NCI-H460 (cell line): ENCODE data around the gene GRK4. TPM values are rescaled to one million over a fixed set of nuclear protein-coding genes. Genes with fewer than 3 reads are reported as not detected.
"Not testable (repeated sequence)": the region's sequence is repeated elsewhere in the genome, so short reads cannot be mapped to it uniquely, and the experiment has no call there.

Experiments used
- DNase-seq: peaks from one replicate; pipeline ENCODE4 v3.0.0-alpha.2; 2016; ENCODE audit warnings: low read depth; ENCODE audit errors: extremely low read depth
- total RNA-seq: library from RNA; depleted of rRNA; stranded (reverse); fragments of >200 nt; shearing (Covaris generic); gene quantifications from 2 replicates; pipeline ENCODE4 v1.2.3, GENCODE V29; 2014

GRK4 gene
- total RNA-seq, 1 experiment from 2014 or later = 2.4 TPM

GRCh38 chr4:2954358-2955185 is 8.8 kb upstream of the GRK4 start:
- DNase-seq = no peak

- DNase-seq = not testable (repeated sequence)
Observed at GRCh38 chr4:2955186-2956044, 8.0 kb upstream of the GRK4 start.

DNA sequence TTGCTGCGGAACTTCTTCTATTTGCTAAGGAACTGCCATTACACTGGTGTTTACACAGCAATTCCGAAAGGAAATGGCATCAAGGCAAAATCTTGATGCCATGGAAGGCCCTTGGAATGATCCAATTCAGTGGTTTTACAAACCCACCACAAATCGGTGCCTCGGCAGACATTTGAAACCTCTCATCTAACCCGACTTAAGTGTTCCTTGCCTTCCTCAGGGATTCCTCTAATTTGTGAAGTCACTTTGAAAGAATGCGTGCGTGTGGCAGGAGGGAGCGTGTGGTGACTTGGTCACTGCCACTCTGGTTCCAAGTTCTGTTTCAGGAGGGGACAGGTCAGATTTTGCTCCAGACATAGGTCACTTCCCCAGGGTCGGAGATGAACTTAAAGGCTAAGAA is 4.9 kb upstream of the GRK4 start:
- no peak for DNase-seq

DNA sequence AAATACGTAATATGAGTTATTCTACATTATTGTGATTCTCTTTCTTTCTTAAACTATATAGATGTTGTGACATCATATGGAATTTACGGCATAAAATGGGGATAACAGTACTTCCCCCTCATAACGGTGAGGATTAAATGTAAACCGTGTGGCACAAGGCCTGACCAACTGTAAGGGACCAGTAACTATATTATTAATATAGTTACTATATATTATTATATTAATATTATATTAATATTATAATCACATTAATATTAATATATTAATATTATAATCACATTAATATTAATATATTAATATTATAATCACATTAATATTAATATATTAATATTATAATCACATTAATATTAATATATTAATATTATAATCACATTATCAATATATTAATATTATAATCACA is 2.9 kb upstream of the GRK4 start:
- not testable (repeated sequence) for DNase-seq

DNA sequence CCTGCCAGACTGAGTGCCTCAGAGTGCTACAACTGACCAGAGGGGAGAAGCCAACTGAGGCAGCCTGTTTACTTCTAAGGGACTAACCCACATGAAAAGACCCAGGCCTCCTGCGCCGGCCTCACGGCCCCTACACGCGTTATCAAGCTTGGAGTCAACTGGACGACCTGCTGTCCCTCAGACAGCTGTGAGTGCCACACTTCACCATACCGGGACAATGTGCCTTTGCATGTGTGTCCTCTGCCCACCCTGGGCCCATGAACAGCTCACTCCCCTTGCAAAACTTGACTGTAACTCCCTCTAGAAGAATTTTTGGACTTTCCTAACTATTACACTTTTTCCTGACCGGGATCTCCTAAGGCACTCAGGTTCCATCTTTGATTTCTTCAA is 2.0 kb upstream of the GRK4 start:
- DNase-seq = no peak

GRCh38 chr4:2961811-2962441 is 1.4 kb upstream of the GRK4 start:
- no peak for DNase-seq

DNA sequence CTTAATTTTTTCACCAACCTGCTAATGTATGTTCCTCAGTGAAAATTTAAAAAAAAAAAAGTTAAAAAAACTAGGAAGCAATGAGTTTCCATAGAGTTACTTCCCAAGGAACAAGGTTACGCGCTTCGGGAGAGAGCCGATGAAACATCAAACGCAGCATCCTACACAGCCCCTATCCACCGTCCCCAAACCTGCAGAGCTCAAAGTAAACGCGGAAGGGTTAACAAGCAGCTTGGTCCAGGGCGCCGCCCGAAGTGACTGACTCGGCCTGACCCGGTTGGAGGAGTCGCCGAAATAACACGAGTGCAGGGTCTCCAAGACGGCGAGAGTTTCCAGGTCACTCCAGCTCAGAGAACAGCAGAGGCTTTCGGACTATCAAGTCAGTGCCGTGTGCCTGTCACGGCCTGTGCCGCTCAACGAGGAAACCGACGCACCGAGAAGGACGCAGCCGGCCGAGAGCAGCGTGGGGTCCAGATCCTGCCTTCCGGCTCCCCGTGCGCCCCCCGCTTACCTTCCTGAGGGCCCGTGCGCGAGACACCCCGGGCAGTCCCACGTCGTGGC is 677 bp upstream of the GRK4 start:
- DNase-seq = no peak

- DNase-seq = no peak
Observed at GRCh38 chr4:2963966-2964471, 648 bp downstream of the GRK4 start.

DNA sequence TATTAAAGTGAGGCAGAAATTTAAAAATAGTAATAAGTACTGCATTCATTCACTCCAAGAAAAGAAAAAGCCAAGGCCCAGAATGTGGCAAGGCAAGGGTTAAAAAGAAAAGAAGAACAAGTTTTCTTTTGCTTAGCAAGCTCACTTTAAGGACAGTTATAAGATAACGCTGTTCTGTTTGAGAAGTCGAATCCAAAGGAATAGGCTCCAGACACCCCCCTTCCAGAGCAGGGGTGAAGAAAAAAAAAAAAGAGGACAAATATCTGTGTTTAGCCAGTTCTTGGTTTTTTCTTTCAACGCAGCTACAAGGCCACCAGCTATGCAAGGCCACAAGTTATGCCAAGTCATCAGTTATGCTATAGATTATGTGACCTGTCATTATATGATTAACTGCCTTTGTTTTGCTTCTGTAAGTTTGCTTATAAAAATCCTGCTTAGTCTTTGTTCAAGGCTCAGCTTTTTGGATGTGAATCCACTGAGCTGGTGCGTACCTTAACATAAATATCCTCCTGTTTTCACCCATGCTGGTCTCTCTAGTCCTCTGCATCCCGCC is 1.4 kb downstream of the GRK4 start:
- no peak for DNase-seq

DNA sequence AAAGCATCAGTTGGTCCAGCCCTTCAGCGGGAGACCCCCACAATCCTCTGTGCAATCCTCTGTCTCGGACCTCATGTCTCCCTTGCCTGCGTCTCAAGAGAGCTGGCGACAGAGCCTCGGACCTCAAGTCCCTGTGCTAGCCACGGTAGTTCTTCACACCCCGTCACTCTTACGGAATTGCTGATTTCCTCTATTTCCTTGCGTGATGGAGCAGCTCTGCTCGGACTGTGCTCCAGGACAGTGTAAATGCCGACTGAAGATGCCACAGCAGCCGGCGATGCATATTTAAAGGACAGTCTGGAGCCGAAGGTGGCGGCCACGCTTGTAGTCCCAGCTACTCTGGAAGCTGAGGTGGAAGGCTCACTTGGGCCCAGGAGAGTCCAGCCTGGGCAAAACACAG is 1.9 kb downstream of the GRK4 start:
- DNase-seq = no peak

- no peak for DNase-seq
Observed at GRCh38 chr4:2968381-2968780, 5.0 kb downstream of the GRK4 start.

DNA sequence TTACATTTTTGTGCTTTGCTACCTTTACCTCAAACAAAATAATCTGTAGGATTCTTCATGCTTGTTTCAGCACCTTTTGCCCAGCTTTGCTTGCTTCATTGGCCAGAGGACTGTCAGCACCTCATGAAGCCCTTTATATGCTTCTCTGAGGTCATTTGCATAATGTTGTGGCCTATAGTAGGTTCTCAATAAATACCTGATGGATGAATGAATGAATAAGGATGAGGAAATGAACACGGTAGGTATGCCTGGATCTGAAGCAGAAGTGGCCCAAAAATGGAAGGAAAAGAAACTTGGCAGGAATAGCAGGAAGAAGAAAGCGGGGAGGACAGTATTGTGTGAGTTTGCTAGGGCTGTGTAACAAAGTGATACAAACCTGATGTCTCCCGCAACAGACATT is 7.9 kb downstream of the GRK4 start:
- no peak for DNase-seq

DNA sequence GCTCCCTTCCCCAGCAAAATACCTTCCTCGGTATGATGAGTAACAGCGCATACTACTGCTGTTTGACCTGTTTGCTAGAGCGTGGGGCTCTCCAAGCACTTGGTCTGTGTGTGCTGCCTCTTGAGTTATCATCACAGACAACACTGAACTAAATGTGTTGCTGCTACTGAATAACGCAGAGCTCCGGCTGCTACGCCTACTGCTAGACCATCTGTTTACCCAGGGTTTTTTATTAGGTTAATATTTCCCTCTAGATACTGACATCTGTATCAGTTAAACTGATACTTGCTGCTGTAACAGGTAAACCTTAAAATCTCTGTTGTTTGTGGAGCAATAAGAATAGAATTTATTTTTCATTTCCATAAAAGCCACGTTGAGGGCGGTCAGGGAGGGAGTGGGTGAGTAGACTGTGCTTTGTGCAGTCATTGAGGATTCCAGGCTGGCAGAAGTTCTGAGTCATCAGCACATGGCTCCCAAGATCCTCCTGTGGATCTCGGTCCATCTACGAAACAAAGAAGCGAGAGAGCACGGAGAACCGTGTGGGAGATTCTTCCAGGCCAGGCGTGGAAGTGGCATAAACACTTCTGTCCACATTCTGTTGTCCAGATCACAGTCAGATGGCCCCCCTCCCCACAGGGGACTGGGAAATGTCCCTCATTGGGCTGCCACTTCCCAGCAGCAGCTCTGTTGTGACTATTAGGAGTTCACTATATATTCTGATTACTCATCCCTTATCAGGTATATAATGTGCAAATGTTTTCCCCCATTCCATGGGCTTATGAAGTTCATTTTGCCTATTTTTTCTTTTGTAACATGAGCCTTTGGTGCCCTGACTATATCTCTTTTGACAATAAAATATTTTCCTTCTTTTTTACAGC is 14.1 kb downstream of the GRK4 start:
- no peak for DNase-seq

DNA sequence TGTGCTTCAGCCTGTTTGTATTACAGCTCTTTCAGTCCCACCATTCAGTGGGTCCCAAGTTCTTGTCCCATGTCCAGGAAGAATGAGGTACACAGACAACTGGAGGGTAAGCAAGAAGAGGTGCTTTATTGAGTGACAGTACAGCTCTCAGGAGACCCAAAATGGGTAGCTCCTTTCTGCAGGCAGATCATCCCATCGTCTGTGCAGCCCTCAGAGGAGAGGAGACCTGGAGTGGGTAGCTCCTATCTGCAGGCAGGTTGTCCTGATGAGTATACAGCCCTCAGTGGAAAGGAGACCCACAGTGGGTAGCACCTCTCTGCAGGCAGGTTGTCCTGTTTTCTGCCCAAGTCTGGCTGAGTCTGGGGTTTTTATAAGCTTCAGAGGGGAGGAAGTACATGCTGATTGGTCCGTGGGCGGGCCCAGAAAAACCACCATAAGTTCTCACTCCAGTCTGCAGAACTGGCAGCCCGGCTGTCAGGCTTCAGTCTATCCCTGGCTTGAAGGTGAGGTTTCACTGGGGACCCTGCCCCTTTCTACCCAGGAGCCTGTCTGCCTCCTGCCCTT is 18.0 kb downstream of the GRK4 start:
- no peak for DNase-seq

DNA sequence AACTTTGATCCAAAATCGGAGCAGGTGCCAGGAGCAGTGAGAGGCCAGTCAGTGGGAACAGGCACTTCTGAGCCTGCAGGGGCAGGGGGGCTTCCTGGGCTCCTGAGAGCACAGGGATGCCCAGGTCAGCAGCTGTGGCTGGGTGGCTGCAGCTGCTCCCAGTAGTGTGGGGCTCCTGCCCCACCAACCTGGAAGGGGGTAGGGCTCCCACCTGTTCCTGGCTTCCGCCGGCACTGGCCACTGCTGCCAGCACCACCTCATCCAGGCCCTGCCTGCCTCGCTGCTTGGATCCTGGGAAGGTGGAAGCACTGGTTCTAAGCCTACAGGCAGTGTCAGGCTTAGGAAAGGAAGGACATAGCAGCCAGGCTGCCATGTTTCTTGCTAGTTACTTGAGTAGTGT is 18.6 kb downstream of the GRK4 start:
- DNase-seq = no peak

DNA sequence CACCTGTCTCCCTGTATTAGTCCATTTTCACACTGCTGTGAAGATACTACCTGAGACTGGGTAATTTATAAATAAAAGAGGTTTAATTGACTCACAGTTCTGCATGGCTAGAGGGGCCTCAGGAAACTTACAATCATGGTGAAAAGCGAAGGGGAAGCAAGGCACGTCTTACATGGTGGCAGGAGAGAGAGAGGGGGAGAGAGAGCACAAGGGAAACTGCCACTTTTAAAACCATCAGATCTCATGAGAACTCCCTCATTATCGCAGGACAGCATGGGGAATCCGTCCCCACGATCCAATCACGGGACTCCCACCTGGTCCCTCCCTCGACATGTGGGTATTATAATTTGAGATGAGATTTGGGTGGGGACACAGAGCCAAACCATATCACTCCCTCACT is 20.3 kb downstream of the GRK4 start:
- DNase-seq = not testable (repeated sequence)

- DNase-seq = no peak
Observed at GRCh38 chr4:2991243-2991642, 27.9 kb downstream of the GRK4 start.

DNA sequence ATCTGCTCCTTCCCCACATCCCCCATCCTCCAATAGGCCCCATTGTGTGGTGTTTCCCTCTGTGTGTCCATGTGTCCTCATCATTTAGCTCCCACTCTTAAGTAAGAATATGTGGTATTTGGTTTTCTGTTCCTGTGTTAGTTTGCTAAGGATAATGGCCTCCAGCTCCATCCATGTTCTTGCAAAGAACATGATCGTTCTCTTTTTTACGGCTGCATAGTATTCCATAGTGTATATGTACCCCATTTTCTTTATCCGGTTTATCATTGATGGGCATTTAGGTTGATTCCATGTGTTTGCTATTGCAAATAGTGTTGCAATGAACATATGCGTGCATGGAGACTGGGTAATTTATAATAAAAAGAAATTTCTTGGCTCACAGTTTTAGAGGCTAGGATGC is 31.5 kb downstream of the GRK4 start:
- no peak for DNase-seq

- no peak for DNase-seq
Observed at GRCh38 chr4:2995546-2996265, 32.3 kb downstream of the GRK4 start.
